Spleen (tissue), 13 donors: ENCODE results near the gene ASTE1. TPM values are rescaled to one million over a fixed set of nuclear protein-coding genes. Genes with fewer than 3 reads are reported as not detected.
A peak's percentile ranks its signal among the peaks of the same experiment; 100 is the strongest.

Source experiments
- DNase-seq: peaks from one replicate; pipeline ENCODE4 v3.0.0-alpha.2; 2020
- H3K27ac ChIP-seq, 8 donors: fragments of 200-600 bp; sonication (generic) in 7 of 8; 1 replicate in 4 of 8; 2 replicates in 4 of 8; pipeline versions ENCODE4 v1.5.0 to v1.8.0; 2016 to 2021; ENCODE audit warnings: inconsistent platforms in 4 of 8, mild to moderate bottlenecking in 4 of 8, moderate library complexity in 1 of 8
- H3K27me3 ChIP-seq, 7 donors: fragments of 200-600 bp; sonication (generic) in 6 of 7; replicated peaks in 1 of 7; 1 replicate in 4 of 7; 2 replicates in 3 of 7; pipeline versions ENCODE4 v1.5.0 to v1.8.0; 2016 to 2021; ENCODE audit warnings: inconsistent platforms in 3 of 7, mild to moderate bottlenecking in 1 of 7
- H3K36me3 ChIP-seq, 6 donors: fragments of 200-600 bp; sonication (generic) in 5 of 6; 1 replicate in 4 of 6; 2 replicates in 2 of 6; pipeline versions ENCODE4 v1.5.0 to v1.8.0; 2016 to 2021; ENCODE audit warnings: inconsistent platforms in 2 of 6
- H3K4me1 ChIP-seq, 6 donors: fragments of 200-600 bp; sonication (generic) in 5 of 6; 1 replicate in 3 of 6; 2 replicates in 3 of 6; pipeline versions ENCODE4 v1.5.0 to v1.8.0; 2016 to 2021; ENCODE audit warnings: inconsistent platforms in 3 of 6
- H3K4me3 ChIP-seq, 8 donors: fragments of 200-600 bp; sonication (generic) in 7 of 8; 1 replicate in 4 of 8; 2 replicates in 4 of 8; pipeline versions ENCODE4 v1.5.0 to v1.8.0; 2016 to 2021; ENCODE audit warnings: inconsistent platforms in 4 of 8, mild to moderate bottlenecking in 4 of 8, moderate library complexity in 2 of 8
- H3K9me3 ChIP-seq, 8 donors: fragments of 200-600 bp; sonication (generic) in 7 of 8; 1 replicate in 4 of 8; 2 replicates in 4 of 8; pipeline versions ENCODE4 v1.5.0 to v1.8.0; 2016 to 2021; ENCODE audit warnings: inconsistent platforms in 4 of 8
- CTCF ChIP-seq, 11 experiments: fragments of 200-600 bp in 7 of 11; fragments of 450-650 bp in 4 of 11; sonication (generic) in 4 of 11; IDR thresholded peaks in 8 of 11; conservative IDR thresholded peaks in 3 of 11; 1 replicate in 7 of 11; 2 replicates in 4 of 11; pipeline versions ENCODE4 v1.4.0 to v1.8.0; 2016 to 2021; ENCODE audit warnings: antibody characterized with exemption in 11 of 11, inconsistent platforms in 4 of 11, mild to moderate bottlenecking in 1 of 11
- POLR2A ChIP-seq, 3 donors: fragments of 450-650 bp; IDR thresholded peaks; one replicate each; pipeline ENCODE4 v1.5.1; 2017; ENCODE audit warnings: antibody characterized with exemption in 3 of 3, mild to moderate bottlenecking in 1 of 3
- POLR2AphosphoS5 ChIP-seq, 3 donors: sonication (generic); formaldehyde crosslinking; IDR thresholded peaks; one replicate each; pipeline ENCODE4 v1.5.1; 2017; ENCODE audit warnings: antibody characterized with exemption in 3 of 3
- WGBS, 5 donors: extraction: QIAGEN DNeasy Blood & Tissue Kit in 3 of 5; methylation state at CpG; one replicate each; pipeline versions ENCODE4 v1.1.5 to v1.1.7; 2013 to 2018; 5-methylcytosine and 5-hydroxymethylcytosine counted together
- intact Hi-C: fragments of 100-400 bp; cut with DNase I; formaldehyde crosslinking; loops from one replicate; pipeline ENCODE4 v1.15.0; 2023; ENCODE audit warnings: low total_unique reads
- long read RNA-seq, 2 donors: transcript quantifications; one replicate each; lab custom pipeline, GENCODE V29; 2026
- polyA plus RNA-seq, 3 donors: library from polyadenylated mRNA; stranded (reverse); fragments of 200-250 nt; gene quantifications; one replicate each; pipeline ENCODE4 v1.2.1, GENCODE V29; 2013
- total RNA-seq, 7 donors: library from RNA; depleted of rRNA in 3 of 7; stranded (reverse); fragments of >200 nt in 3 of 7; fragmentation: NEBNext Ultra II Directional in 4 of 7; extraction: Animal tissue kit (Norgen Biotek cat#: 25700) in 4 of 7; gene quantifications; one replicate each; pipeline versions ENCODE4 v1.1.0 to v1.2.1, GENCODE V29; 2016 to 2021
- donor health status: healthy with polysubstance abuse.
- donor health status: DM: no; HTN: no; CAD: no; lungs with moderate emphysema.
- donor health status: DM: no; HTN: no; CAD: no.
- donor health status: Bipolar disorder and iron deficiency.
- donor health status: healthy.
- donor health status: DM: no; HTN: no; CAD: no.
- donor health status: DM: yes; HTN: yes; CAD: no.

The ASTE1 gene
- total RNA-seq (10 to 100 TPM in 3 of 7 donors, 1 to 10 TPM in 4; 7.5 to 16.8 (median 9.5) TPM), polyA plus RNA-seq (1 to 10 TPM; 3.8 to 5.3 (median 4.1) TPM)
- long read RNA-seq, donor 1, result 0 reads
- long read RNA-seq, donor 2, partial matches to known transcripts, result 0 of 1 reads
- long read RNA-seq, donor 2, other reads (novel, unspliced or antisense), result 0 of 1 reads

GRCh38 chr3:131026321-131027151 lies at the start of gene ASTE1, which contains the start of gene NEK11:
Gene ASTE1 (minus strand): TSS chr3:131026825. CDS start chr3:131025306, 1,519 bp downstream.
Gene NEK11 (plus strand): TSS chr3:131026877. CDS start chr3:131029709, 2,832 bp downstream.
- TF ChIP-seq POLR2A (IDR thresholded peaks at IDR 0.05) (no peak), POLR2AphosphoS5 (IDR thresholded peaks at IDR 0.05) (peak; percentile 86 to 93 (median 89))
- peak within 1 kb of the TSS; percentile 85 to 94 (median 92) for H3K27ac ChIP-seq
- WGBS, 5 donors, result 0 to 2% (median 1%) methylated on average over 45 to 56 of the region's 56 CpGs
- intact Hi-C loops, result no loop called here
- H3K27me3 ChIP-seq, result no peaks in the 10 kb centered on the region
- H3K36me3 ChIP-seq, result peaks cover 0 to 24% (median 6%) of the 10 kb centered on the region in 6 donors
- H3K4me3 ChIP-seq, result peak within 1 kb of the TSS; percentile 61 to 89 (median 73)
- peak; percentile 98 for DNase-seq
- H3K9me3 ChIP-seq, result no peaks in the 10 kb centered on the region
- peaks cover 15 to 61% (median 51%) of the 10 kb centered on the region in 6 donors for H3K4me1 ChIP-seq

- DNase-seq, result no peak
- TF ChIP-seq POLR2AphosphoS5 (IDR thresholded peaks at IDR 0.05), result no peak
- no peak for TF ChIP-seq POLR2A (IDR thresholded peaks at IDR 0.05)
- no peak for TF ChIP-seq CTCF (IDR thresholded peaks at IDR 0.05 in 8 of 11, conservative IDR thresholded peaks at IDR 0.05 in 3 of 11)
- WGBS, 5 donors, result 45 to 69% (median 62%) methylated on average over 4 of the region's 4 CpGs
- intact Hi-C loops, result no loop called here
- Histone ChIP-seq H3K4me3 (no peak overlapping the region), H3K27ac (no peak overlapping the region), H3K9me3 (no peaks in the 10 kb centered on the region), H3K4me1 (no peaks in the 10 kb centered on the region), H3K27me3 (no peaks in the 10 kb centered on the region), H3K36me3 (no peaks in the 10 kb centered on the region)
Observed at GRCh38 chr3:131075632-131076328, 49.2 kb upstream of the ASTE1 start.

- H3K36me3 ChIP-seq, result no peaks in the 10 kb centered on the region
- no peaks in the 10 kb centered on the region for H3K27me3 ChIP-seq
- no peaks in the 10 kb centered on the region for H3K4me1 ChIP-seq
- H3K27ac ChIP-seq, result no peak overlapping the region
- intact Hi-C loops, result no loop called here
- DNase-seq, result no peak
- no peaks in the 10 kb centered on the region for H3K9me3 ChIP-seq
- H3K4me3 ChIP-seq, result no peak overlapping the region
- 53 to 86% (median 82%) methylated on average over 2 of the region's 2 CpGs for WGBS, 5 donors
- TF ChIP-seq POLR2A (IDR thresholded peaks at IDR 0.05) (no peak), POLR2AphosphoS5 (IDR thresholded peaks at IDR 0.05) (no peak), CTCF (IDR thresholded peaks at IDR 0.05 in 8 of 11, conservative IDR thresholded peaks at IDR 0.05 in 3 of 11) (no peak)
Observed at GRCh38 chr3:131072845-131073244, 46.2 kb upstream of the ASTE1 start.

GRCh38 chr3:131072099-131072559 lies 45.5 kb upstream of the ASTE1 start:
- no peaks in the 10 kb centered on the region for H3K27me3 ChIP-seq
- no peak overlapping the region for H3K27ac ChIP-seq
- DNase-seq, result no peak
- 52 to 66% (median 62%) methylated on average over 2 of the region's 2 CpGs for WGBS, 5 donors
- H3K4me3 ChIP-seq, result no peak overlapping the region
- TF ChIP-seq CTCF (IDR thresholded peaks at IDR 0.05 in 8 of 11, conservative IDR thresholded peaks at IDR 0.05 in 3 of 11) (no peak), POLR2A (IDR thresholded peaks at IDR 0.05) (no peak), POLR2AphosphoS5 (IDR thresholded peaks at IDR 0.05) (no peak)
- no peaks in the 10 kb centered on the region for H3K36me3 ChIP-seq
- intact Hi-C loops, result no loop called here
- no peaks in the 10 kb centered on the region for H3K9me3 ChIP-seq
- H3K4me1 ChIP-seq, result no peaks in the 10 kb centered on the region
